Astrocyte of the cerebellum (primary cell): Measurements from ENCODE around the gene TGFA.

Experiments
- DNase-seq: peaks from one replicate; pipeline ENCODE4 v3.0.0-alpha.2; 2011; ENCODE audit warnings: low read depth
- H3K4me3 ChIP-seq: 2 replicates; pipeline ENCODE4 v1.5.1; 2011; ENCODE audit warnings: mild to moderate bottlenecking, low read depth, low read length, moderate library complexity
- CTCF ChIP-seq: IDR thresholded peaks from 2 replicates; pipeline ENCODE4 v1.5.1; 2012; ENCODE audit warnings: low read length, low read depth, moderate library complexity, mild to moderate bottlenecking; ENCODE audit errors: missing control alignments
- in situ Hi-C: cut with HindIII; loops from 2 replicates; pipeline ENCODE4 v1.10.0; 2017; ENCODE audit warnings: low sequenced_read_pairs

The TGFA gene

GRCh38 chr2:70475266-70475665 lies 78.4 kb downstream of the TGFA start:
- in situ Hi-C loops = no loop called here
- no peak overlapping the region for H3K4me3 ChIP-seq
- TF ChIP-seq CTCF = no peak
- no peak for DNase-seq

- in situ Hi-C loops = loop anchor here (5.0 kb wide), 1 partner anchor 77 kb away; no protein-coding TSS in a partner anchor
- no peak for DNase-seq
- no peak for TF ChIP-seq CTCF
- H3K4me3 ChIP-seq = no peak overlapping the region
Measured at GRCh38 chr2:70474256-70474848, 79.3 kb downstream of the TGFA start.

GRCh38 chr2:70473101-70473722 lies 80.4 kb downstream of the TGFA start:
- no peak overlapping the region for H3K4me3 ChIP-seq
- DNase-seq = no peak
- TF ChIP-seq CTCF = no peak
- in situ Hi-C loops = loop anchor here (5.0 kb wide), 1 partner anchor 76 kb away; no protein-coding TSS in a partner anchor

- TF ChIP-seq CTCF = no peak
- DNase-seq = no peak
- in situ Hi-C loops = loop anchor here (5.0 kb wide), 1 partner anchor 75 kb away; no protein-coding TSS in a partner anchor
- H3K4me3 ChIP-seq = no peak overlapping the region
Measured at GRCh38 chr2:70472221-70472890, 81.3 kb downstream of the TGFA start.

GRCh38 chr2:70471129-70471528 lies 82.5 kb downstream of the TGFA start:
- H3K4me3 ChIP-seq = no peak overlapping the region
- TF ChIP-seq CTCF = no peak
- in situ Hi-C loops = loop anchor here (5.0 kb wide), 1 partner anchor 74 kb away; no protein-coding TSS in a partner anchor
- no peak for DNase-seq

GRCh38 chr2:70469961-70470360 lies 83.7 kb downstream of the TGFA start:
- H3K4me3 ChIP-seq = no peak overlapping the region
- in situ Hi-C loops = loop anchor here (5.0 kb wide), 1 partner anchor 73 kb away; no protein-coding TSS in a partner anchor
- no peak for TF ChIP-seq CTCF
- no peak for DNase-seq
